Occipital lobe (tissue), 2 donors: Measurements from ENCODE around the gene PIM3. TPM values are rescaled to one million over a fixed set of nuclear protein-coding genes. Genes with fewer than 3 reads are reported as not detected.
A peak's percentile ranks its signal among the peaks of the same experiment; 100 is the strongest.

Experiments
- DNase-seq: peaks from one replicate; lab custom pipeline; 2025; lab: John Stamatoyannopoulos, UW
- total RNA-seq: library from RNA; depleted of rRNA; stranded (reverse); fragments of >200 nt; gene quantifications from one replicate; pipeline ENCODE4 v1.2.3, GENCODE V29; 2014

PIM3 gene
- total RNA-seq, 1 donor from 2014 or later = 13.1 TPM

GRCh38 chr22:49955581-49956417 lies 4.8 kb upstream of the PIM3 start:
- no peak for DNase-seq

GRCh38 chr22:49956418-49956770 lies 4.2 kb upstream of the PIM3 start:
- DNase-seq = no peak

GRCh38 chr22:49956914-49957825 lies 3.4 kb upstream of the PIM3 start:
- DNase-seq = no peak

- no peak for DNase-seq
Observed at GRCh38 chr22:49957826-49958365, 2.7 kb upstream of the PIM3 start.

GRCh38 chr22:49958366-49958921 lies 2.1 kb upstream of the PIM3 start:
- DNase-seq = no peak

- no peak for DNase-seq
Observed at GRCh38 chr22:49958931-49959781, 1.4 kb upstream of the PIM3 start.

GRCh38 chr22:49959782-49960158 lies 802 bp upstream of the PIM3 start:
- DNase-seq = no peak

- no peak for DNase-seq
Observed at GRCh38 chr22:49961005-49961600, 531 bp downstream of the PIM3 start.

GRCh38 chr22:49961601-49962011 lies 1.0 kb downstream of the PIM3 start:
- DNase-seq = no peak

- peak; percentile 77 for DNase-seq
Observed at GRCh38 chr22:49962012-49962750, 1.6 kb downstream of the PIM3 start.

- no peak for DNase-seq
Observed at GRCh38 chr22:49962751-49963646, 2.4 kb downstream of the PIM3 start.

- DNase-seq = no peak
Observed at GRCh38 chr22:49963647-49964026, 3.1 kb downstream of the PIM3 start.

GRCh38 chr22:49964136-49965090 lies 3.8 kb downstream of the PIM3 start:
- DNase-seq = no peak

- DNase-seq = no peak
Observed at GRCh38 chr22:49965091-49966040, 4.8 kb downstream of the PIM3 start.

- DNase-seq = no peak
Observed at GRCh38 chr22:49966041-49966773, 5.6 kb downstream of the PIM3 start.
